GM18526 (cell line): Measurements from ENCODE around the gene MTMR2.

Source experiments
- POLR2A ChIP-seq: IDR thresholded peaks from 3 replicates; pipeline ENCODE4 v1.6.1; 2011; ENCODE audit not compliant: insufficient read length; ENCODE audit errors: extremely low read depth

Gene MTMR2

GRCh38 chr11:95863486-95864140 is 60.3 kb downstream of the MTMR2 start:
- TF ChIP-seq POLR2A, result no peak

GRCh38 chr11:95853862-95854261 is 70.0 kb downstream of the MTMR2 start:
- no peak for TF ChIP-seq POLR2A

GRCh38 chr11:95853138-95853537 is 70.8 kb downstream of the MTMR2 start:
- no peak for TF ChIP-seq POLR2A

GRCh38 chr11:95850137-95850536 is 73.8 kb downstream of the MTMR2 start:
- no peak for TF ChIP-seq POLR2A

- TF ChIP-seq POLR2A, result no peak
Observed at GRCh38 chr11:95849087-95849825, 74.7 kb downstream of the MTMR2 start.

- no peak for TF ChIP-seq POLR2A
Observed at GRCh38 chr11:95845167-95845566, 78.7 kb downstream of the MTMR2 start.

GRCh38 chr11:95835768-95836488 is 88.0 kb downstream of the MTMR2 start:
- TF ChIP-seq POLR2A, result no peak

GRCh38 chr11:95835351-95835750 is 88.6 kb downstream of the MTMR2 start:
- no peak for TF ChIP-seq POLR2A

- TF ChIP-seq POLR2A, result no peak
Observed at GRCh38 chr11:95833378-95833777, 90.5 kb downstream of the MTMR2 start.

- TF ChIP-seq POLR2A, result no peak
Observed at GRCh38 chr11:95832763-95833162, 91.1 kb downstream of the MTMR2 start.

GRCh38 chr11:95831198-95831883 is 92.6 kb downstream of the MTMR2 start:
- TF ChIP-seq POLR2A, result no peak

GRCh38 chr11:95829580-95830259 is 94.2 kb downstream of the MTMR2 start:
- no peak for TF ChIP-seq POLR2A

- TF ChIP-seq POLR2A, result no peak
Observed at GRCh38 chr11:95827696-95828095, 96.2 kb downstream of the MTMR2 start.

GRCh38 chr11:95821640-95822039 is 102.3 kb downstream of the MTMR2 start:
- TF ChIP-seq POLR2A, result no peak

- TF ChIP-seq POLR2A, result no peak
Observed at GRCh38 chr11:95816037-95816436, 107.9 kb downstream of the MTMR2 start.
